NCI-H2107 treated with DMSO at 0.1 percent for 48 hours (cell line): ENCODE results near the gene CLN6.
"Not testable (repeated sequence)": the region's sequence is repeated elsewhere in the genome, so short reads cannot be mapped to it uniquely, and the experiment has no call there.

Experiments used
- DNase-seq: peaks from one replicate; lab custom pipeline; 2025; ENCODE audit not compliant: unreplicated experiment; lab: John Stamatoyannopoulos, UW

CLN6 gene

DNA sequence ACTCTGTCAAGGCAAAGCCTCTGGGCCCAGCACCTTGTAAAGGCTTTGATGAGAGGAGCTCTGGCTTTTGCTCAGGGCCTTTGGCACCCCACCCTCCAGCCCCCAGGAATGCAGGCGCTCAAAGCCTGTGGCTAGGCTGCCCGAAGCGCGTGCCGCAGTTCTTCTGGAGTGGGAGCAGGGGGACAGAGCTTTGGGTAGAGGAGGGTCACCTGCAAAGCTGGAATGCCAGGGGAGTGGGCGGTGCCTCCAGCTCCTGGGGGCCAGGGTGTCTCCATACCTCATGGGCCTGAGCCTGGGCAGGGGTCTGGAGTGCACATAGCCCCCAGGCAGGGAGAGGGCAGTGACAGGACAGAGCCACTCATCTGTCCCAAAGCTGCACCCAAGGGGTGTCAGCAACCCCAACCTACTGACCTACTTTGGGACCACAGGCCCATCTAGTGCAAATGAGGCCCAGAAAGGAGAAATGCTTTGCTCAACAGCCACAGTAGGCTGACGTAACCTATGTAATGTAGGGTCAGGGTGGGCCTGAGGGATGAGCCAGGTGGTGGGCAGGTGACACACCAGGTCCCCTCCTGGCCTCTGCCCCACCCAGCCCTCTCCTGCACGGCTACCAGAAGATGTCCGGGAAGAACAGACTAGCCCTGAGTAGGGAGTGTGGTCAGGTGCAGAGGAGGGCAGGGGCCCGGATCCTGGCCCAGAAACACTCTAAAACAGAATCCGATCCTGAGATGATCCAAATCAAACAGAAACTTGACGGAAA, 22.2 kb downstream of the CLN6 start:
- no peak for DNase-seq

DNA sequence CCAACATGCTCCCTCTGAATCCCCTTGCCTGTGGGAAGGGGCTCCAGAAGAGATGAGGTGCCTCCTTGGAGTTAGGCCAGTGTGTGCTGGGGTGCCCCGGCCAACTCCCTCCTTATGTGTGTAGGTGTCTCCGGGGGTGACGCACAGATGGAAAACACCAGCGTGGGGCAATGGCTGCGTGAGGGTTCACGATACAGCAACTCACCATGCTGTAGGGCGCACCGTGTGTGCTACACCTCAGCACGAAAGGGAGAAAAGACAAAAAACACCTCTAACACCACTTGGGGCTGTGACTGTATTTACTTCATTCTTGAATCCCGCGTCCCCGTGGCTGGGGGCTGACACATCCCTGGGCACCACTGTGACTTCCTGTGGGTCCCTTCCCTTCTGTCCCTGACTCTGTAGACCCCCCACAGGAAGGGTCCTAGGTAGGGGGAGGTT, 22.8 kb downstream of the CLN6 start:
- no peak for DNase-seq

GRCh38 chr15:68205954-68206539, 23.5 kb downstream of the CLN6 start:
- DNase-seq, result no peak

DNA sequence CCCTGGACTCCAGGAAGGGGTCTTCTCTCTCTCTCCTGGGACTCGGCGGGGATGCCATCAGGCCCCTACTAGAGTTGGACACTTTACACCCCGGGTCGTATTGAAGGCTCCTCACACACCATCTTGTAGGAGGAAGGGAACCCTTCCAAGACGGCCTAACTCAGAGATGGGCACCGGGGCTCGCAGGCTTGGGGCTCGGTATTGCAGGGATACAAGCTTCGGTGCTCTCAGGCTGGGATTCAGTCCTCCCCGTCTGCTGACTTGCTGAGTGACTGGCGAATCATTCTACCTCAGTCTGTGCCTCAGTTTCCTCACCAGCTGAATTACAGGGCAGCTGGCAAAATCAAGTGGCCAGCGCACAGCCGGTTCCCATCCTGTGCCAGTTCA, 24.0 kb downstream of the CLN6 start:
- no peak for DNase-seq

DNA sequence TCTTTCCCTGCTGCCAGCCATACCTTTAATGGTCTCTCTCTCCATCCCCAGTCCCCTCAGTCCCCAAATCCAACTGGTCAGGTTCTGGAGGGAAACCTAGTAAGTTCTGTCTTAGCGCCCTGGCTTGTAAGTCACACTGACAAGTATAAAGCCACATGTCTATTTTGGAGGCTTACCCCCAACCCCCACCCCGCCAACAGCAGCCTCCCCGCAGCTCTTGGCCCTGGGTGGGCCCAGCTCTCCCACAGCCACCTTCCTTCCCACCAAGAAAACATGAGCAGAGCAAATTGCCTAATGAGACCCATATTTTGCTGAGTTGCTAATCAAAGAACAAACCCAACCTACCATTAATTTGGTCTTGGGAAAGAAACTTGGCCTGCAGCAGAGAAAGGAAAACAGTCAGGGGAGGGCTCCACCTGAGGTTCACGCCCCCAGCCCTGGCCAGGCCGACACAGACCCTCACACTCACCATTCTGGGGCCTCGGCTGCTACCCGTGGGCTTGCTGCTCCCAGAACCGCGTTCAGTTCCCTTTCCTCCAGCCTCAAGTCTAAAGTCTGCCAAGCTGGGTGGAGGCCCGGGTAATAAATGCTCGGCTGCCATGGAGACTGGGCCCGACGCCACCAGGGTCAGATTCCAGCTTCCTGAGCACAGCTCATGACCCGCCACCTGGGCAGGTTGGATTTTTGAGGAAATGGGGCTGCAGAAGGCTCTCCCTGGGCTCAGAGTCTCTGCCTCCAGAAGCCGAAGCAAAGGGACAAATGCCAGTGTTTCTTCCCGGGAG, 24.6 kb downstream of the CLN6 start, which contains the start of gene CALML4:
Gene CALML4, minus strand, starts transcription at position 557 of the 782 bp plus-strand sequence. Its CDS starts 85 bp downstream, at position 472.
- no peak for DNase-seq

GRCh38 chr15:68204361-68204760, 25.2 kb downstream of the CLN6 start:
- no peak for DNase-seq

DNA sequence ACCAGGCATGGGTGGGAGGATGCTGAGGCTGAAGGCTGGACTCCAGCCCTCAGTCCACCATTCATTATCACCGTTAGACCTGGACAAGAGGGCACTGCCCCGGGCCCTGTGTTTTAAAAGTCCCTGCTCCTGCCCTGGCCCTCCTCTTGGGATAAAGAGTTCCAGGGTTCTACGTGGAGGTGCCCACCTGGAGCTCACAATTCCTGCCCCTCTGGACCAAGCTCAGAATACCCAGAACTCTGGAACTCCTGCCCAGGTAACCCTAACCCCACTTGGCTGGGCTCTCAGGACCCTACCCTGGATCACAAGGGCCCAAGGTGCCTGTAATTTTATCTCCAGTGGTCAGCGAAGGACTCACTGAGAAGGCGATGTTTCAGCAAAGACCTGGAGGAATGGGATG, 25.6 kb downstream of the CLN6 start:
- DNase-seq, result no peak

DNA sequence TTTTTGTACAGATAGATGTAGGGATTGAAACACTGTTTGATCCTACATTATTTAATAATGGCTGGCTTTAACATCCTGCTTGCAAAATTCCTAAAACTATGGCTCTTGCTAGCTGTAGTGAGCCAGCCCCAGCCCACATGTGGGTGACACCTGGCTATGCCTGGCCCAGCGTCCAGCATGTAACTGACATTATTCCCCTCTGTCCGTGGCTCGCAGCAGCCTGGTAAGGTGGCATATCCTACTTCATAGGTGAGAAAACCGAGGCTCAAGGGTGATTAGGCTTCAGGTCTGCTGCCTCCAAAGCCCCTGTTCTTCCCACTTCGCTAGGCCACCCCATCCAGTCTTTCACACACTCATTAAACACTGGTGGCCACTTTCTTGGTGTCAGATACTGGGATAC, 26.0 kb downstream of the CLN6 start:
- DNase-seq, result no peak

DNA sequence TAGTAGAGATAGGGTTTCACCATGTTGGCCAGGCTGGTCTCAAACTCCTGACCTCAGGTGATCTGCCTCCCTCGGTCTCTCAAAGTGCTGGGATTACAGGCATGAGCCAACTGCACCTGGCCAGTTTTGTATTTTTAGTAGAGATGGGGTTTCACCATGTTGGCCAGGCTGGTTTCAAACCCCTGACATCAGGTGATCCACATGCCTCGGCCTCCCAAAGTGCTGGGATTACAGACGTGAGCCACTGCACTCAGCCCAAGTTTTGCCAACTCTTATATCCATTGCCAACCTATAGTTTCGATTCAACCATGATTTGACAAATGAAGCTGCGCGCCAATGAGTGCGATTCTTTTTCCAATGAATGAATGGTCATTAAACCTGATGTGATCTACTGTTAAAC, 26.5 kb downstream of the CLN6 start:
- DNase-seq, result not testable (repeated sequence)

DNA sequence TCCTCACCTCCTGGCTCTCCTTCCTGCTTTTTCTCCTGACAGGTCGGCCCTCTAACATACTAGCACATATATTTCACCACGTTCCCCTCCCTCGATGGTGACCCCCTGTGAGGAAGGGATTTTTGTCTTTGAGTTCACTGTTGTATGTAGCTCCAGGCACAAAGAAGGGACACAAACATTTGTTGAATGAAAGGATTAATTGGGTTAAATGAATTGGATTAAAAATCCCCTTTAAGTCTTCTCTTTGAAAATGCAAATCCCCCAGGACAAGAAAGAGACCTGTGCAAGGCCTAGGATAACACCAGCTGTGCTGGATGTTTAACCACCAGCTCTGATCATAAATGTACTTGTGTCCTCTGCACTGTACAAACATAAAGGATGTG, 27.7 kb downstream of the CLN6 start:
- no peak for DNase-seq

- no peak for DNase-seq
These were observed 28.2 kb downstream of the CLN6 start for GRCh38 chr15:68201153-68201878.

DNA sequence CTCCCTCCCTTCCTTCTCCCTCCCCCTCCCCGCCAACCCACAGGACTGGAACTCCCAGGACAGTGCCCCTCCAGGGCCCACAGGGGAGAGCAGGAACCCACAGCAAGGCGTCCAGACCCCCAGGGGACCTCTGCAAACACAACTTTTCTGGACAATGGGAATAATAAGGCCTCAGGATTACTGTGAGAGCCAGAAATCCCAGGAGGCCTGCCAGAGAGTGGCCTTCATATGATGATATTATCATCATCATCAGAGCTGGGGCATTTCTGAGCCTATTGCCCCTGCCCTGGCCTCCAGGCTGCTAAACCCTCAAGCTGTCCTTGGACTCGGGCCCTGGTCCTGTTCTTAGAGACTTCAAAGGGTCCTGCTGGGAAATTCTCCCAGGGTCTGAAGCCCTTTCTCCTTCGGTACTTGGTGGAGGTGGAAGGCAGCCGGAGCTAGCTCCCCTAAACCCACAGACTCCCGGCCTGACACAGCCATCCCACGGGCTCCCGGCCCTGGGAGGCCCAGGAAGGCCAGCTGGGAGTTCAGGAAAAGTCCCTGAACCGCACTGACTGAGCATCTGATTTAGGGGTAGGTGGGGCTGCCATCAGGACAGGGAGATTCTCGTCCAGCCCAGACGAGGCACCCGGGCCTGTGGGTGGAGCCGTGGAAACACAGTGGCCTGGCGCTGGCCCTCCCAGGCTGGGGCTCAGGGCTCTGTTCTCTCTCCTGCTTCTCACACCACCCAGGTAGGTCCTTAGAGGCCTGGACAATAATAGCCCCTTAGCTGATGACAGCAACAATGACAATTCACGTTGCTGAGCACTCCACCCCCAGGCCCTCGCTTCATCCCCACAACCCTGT, 29.3 kb downstream of the CLN6 start:
- DNase-seq, result no peak

DNA sequence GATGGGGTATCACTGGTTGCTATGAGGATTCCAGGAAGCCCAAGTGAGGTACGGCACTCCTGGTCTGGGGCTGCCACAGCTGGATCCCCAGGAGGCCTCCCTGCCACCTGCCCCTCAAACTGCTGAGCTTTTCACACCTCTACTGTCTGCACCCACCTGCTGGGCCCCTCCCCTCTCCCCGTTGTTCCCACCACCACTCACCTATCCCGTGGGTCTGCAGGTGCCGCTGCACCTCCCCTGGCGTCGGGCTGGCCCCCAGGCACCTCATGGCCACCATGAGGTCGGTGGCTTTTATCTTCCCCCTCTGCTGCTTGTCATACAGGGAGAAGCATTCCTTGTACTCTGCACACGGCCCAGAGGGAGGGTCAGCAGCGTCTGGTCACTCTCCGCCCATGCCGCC, 30.2 kb downstream of the CLN6 start:
- DNase-seq, result no peak

GRCh38 chr15:68197661-68198437, 31.7 kb downstream of the CLN6 start:
- DNase-seq, result no peak

DNA sequence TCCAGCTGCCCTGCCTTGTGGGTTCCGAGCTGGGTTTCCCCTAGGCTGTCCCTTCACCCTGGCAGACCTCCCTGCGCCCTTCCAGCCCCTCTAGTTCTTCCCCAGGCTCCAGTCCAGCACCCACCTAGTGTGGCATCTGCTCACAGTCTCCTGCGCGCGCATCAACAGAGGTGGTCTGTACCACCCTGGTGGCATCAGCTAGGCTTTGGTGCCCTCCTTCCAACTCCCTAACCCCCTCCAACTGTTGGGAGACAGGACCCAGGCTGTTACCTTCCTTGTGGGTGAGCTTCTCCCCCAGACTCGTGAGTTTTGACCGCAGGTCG, 32.4 kb downstream of the CLN6 start:
- DNase-seq, result no peak

DNA sequence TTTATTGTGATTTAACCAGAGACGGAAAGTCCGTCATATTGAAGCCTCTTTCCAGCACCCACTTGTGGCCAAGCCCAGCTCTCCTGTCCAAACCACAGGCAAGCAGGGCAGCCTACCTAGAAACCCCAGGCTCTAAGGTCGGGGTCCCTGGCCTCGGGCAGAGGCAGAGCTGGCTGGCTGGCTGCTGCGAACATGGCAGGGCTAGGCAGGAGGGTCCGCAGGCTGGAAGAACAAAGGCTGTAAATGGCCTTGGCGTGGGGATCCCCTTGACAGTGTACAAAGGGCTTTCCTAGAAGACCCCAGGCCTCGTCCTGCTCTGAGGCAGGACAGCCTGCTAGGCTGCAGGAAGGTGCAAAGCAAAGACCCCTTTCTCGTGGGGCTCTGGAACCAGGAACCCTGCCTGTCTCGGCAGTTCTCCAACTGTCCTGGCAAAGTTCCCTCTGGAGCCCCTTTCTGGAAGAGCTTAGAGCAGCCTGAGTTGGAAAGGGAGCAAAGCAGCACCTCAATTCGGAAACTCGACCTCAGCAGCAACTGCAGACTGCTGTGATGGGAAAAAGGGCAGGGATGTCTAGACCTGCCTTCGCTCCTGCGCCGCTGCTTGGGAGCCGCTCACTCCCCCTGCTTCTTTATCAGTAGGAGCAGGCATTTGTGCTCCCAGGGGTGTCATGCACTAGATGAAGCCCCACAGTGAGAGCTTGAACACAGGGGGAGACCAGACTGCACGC, 32.9 kb downstream of the CLN6 start:
- DNase-seq, result no peak

- no peak for DNase-seq
These were observed 34.0 kb downstream of the CLN6 start for GRCh38 chr15:68195336-68196112.

DNA sequence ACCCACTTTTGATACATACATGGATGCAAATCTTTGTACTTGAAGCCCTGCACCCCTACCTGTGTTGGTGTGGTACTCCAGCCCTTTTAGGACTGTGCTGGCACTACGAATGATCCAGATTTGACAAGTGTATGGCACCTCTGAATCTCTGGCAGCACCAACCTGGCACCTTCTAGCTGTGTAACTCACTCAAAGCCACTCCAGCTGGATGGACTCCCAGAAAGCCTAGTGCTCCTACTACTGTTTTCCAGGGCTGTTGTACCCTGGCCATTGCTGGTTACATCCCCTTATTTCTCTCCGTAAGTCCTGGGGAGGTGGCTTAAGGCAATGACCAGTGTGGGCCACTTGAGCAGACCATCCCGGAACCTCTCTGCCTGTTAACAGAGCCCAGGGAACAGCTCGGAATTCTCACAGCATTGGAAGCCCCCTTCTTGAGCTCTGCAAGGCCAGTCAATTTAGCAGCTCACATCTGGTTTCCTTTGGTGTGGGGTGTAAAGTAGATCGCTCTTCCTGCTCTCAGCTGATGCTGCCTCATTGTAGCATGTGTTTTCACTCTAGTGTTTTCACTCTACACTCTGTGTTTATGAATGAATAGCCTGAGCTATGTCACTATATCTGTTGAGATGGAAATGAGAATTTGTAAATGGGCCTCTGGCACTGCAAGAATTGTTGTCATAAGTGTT, 36.6 kb downstream of the CLN6 start:
- DNase-seq, result no peak
